ENCODE data around the gene NLRX1. TPM values are rescaled to one million over a fixed set of nuclear protein-coding genes. Genes with fewer than 3 reads are reported as not detected.
"Not testable (repeated sequence)": the region's sequence is repeated elsewhere in the genome, so short reads cannot be mapped to it uniquely, and the experiment has no call there.

NLRX1 gene
- total and polyA plus RNA-seq, 7 experiments from 2014 or later: 6.5 to 19.5 (median 9.8) TPM

- Histone ChIP-seq H3K36me3 (ENCODE audit: control insufficient read depth in 2 of 3, insufficient read depth in 3 of 3, low read length in 3 of 3) (peaks cover 0 to 5% (median 0%) of the 10 kb centered on the region in 3 experiments), H3K27me3 (ENCODE audit: control insufficient read depth in 2 of 2, insufficient read depth in 2 of 2, low read length in 2 of 2) (no peaks in the 10 kb centered on the region), H3K4me1 (ENCODE audit: control insufficient read depth in 2 of 2, insufficient read depth in 2 of 2, low read length in 2 of 2) (no peaks in the 10 kb centered on the region), H3K9me3 (ENCODE audit: control insufficient read depth in 2 of 3, low read length in 3 of 3) (no peaks in the 10 kb centered on the region), H3K4me3 (ENCODE audit: low read length) (no peak overlapping the region), H3K27ac (ENCODE audit: low read depth, low read length) (no peak overlapping the region)
- no peaks in the 10 kb centered on the region for H3K4me1 Mint-ChIP-seq
- no peaks in the 10 kb centered on the region for H3K27me3 Mint-ChIP-seq
- peaks cover 0 to 1% (median 0%) of the 10 kb centered on the region in 11 donors for H3K9me3 Mint-ChIP-seq
- ChIA-PET POLR2A (no interaction called here), CTCF (no interaction called here)
- H3K4me3 Mint-ChIP-seq: no peak overlapping the region
- H3K27ac Mint-ChIP-seq: no peak overlapping the region
- ATAC-seq (no peak), DNase-seq (no peak)
- intact Hi-C loops (cut with micrococcal nuclease): no loop called here
- peaks cover 0 to 10% (median 3%) of the 10 kb centered on the region in 5 donors for H3K36me3 Mint-ChIP-seq
Observed at GRCh38 chr11:119187123-119187892, 18.8 kb downstream of the NLRX1 start.

- Histone ChIP-seq H3K27me3 (ENCODE audit: control insufficient read depth in 2 of 2, insufficient read depth in 2 of 2, low read length in 2 of 2) (no peaks in the 10 kb centered on the region), H3K4me1 (ENCODE audit: control insufficient read depth in 2 of 2, insufficient read depth in 2 of 2, low read length in 2 of 2) (no peaks in the 10 kb centered on the region), H3K36me3 (ENCODE audit: control insufficient read depth in 2 of 3, insufficient read depth in 3 of 3, low read length in 3 of 3) (peaks cover 0 to 1% (median 0%) of the 10 kb centered on the region in 3 experiments), H3K9me3 (ENCODE audit: control insufficient read depth in 2 of 3, low read length in 3 of 3) (no peaks in the 10 kb centered on the region), H3K4me3 (ENCODE audit: low read length) (no peak overlapping the region), H3K27ac (ENCODE audit: low read depth, low read length) (no peak overlapping the region)
- Mint-ChIP-seq H3K27me3 (no peaks in the 10 kb centered on the region), H3K27ac (no peak overlapping the region), H3K4me1 (no peaks in the 10 kb centered on the region), H3K4me3 (no peak overlapping the region), H3K9me3 (peaks cover 0 to 1% (median 0%) of the 10 kb centered on the region in 11 donors), H3K36me3 (peaks cover 0 to 5% (median 3%) of the 10 kb centered on the region in 5 donors)
- ChIA-PET CTCF (interaction anchor here (0.5 kb wide), 1 partner anchor 504 kb away, joined by 3 read pairs; no protein-coding TSS in a partner anchor), POLR2A (no interaction called here)
- ATAC-seq: peak; percentile 27
- no peak for DNase-seq
- intact Hi-C loops (cut with micrococcal nuclease): no loop called here
Observed at GRCh38 chr11:119188067-119188466, 19.5 kb downstream of the NLRX1 start.

- CTCF ChIA-PET: no interaction called here
- Mint-ChIP-seq H3K4me1 (no peaks in the 10 kb centered on the region), H3K27ac (no peak overlapping the region), H3K9me3 (peaks cover 0 to 1% (median 0%) of the 10 kb centered on the region in 11 donors), H3K4me3 (no peak overlapping the region), H3K36me3 (peaks cover 0 to 1% (median under 1%) of the 10 kb centered on the region in 5 donors), H3K27me3 (no peaks in the 10 kb centered on the region)
- intact Hi-C loops (cut with micrococcal nuclease): no loop called here
- POLR2A ChIA-PET: no interaction called here
- Histone ChIP-seq H3K27me3 (ENCODE audit: control insufficient read depth in 2 of 2, insufficient read depth in 2 of 2, low read length in 2 of 2) (no peaks in the 10 kb centered on the region), H3K36me3 (ENCODE audit: control insufficient read depth in 2 of 3, insufficient read depth in 3 of 3, low read length in 3 of 3) (no peaks in the 10 kb centered on the region), H3K4me3 (ENCODE audit: low read length) (no peak overlapping the region), H3K27ac (ENCODE audit: low read depth, low read length) (no peak overlapping the region), H3K9me3 (ENCODE audit: control insufficient read depth in 2 of 3, low read length in 3 of 3) (no peaks in the 10 kb centered on the region), H3K4me1 (ENCODE audit: control insufficient read depth in 2 of 2, insufficient read depth in 2 of 2, low read length in 2 of 2) (no peaks in the 10 kb centered on the region)
- DNase-seq (no peak), ATAC-seq (no peak)
Observed at GRCh38 chr11:119188887-119189286, 20.4 kb downstream of the NLRX1 start.

- Histone ChIP-seq H3K27me3 (ENCODE audit: control insufficient read depth in 2 of 2, insufficient read depth in 2 of 2, low read length in 2 of 2) (no peaks in the 10 kb centered on the region), H3K4me1 (ENCODE audit: control insufficient read depth in 2 of 2, insufficient read depth in 2 of 2, low read length in 2 of 2) (no peaks in the 10 kb centered on the region), H3K4me3 (ENCODE audit: low read length) (no peak overlapping the region), H3K27ac (ENCODE audit: low read depth, low read length) (no peak overlapping the region), H3K36me3 (ENCODE audit: control insufficient read depth in 2 of 3, insufficient read depth in 3 of 3, low read length in 3 of 3) (no peaks in the 10 kb centered on the region), H3K9me3 (ENCODE audit: control insufficient read depth in 2 of 3, low read length in 3 of 3) (no peaks in the 10 kb centered on the region)
- no peaks in the 10 kb centered on the region for H3K27me3 Mint-ChIP-seq
- ChIA-PET CTCF (interaction anchor here (0.6 to 1.0 kb wide), 3 partner anchors 31 to 82 kb away, joined by 3 read pairs; partner anchors contain the start of gene HINFP), POLR2A (no interaction called here)
- no peak overlapping the region for H3K27ac Mint-ChIP-seq
- H3K4me1 Mint-ChIP-seq: no peaks in the 10 kb centered on the region
- intact Hi-C loops (cut with micrococcal nuclease): no loop called here
- no peak for ATAC-seq
- DNase-seq: no peak
- H3K4me3 Mint-ChIP-seq: no peak overlapping the region
- H3K9me3 Mint-ChIP-seq: peaks cover 0 to 1% (median 0%) of the 10 kb centered on the region in 11 donors
- H3K36me3 Mint-ChIP-seq: no peaks in the 10 kb centered on the region
Observed at GRCh38 chr11:119189393-119189792, 20.9 kb downstream of the NLRX1 start.

- Histone ChIP-seq H3K36me3 (ENCODE audit: control insufficient read depth in 2 of 3, insufficient read depth in 3 of 3, low read length in 3 of 3) (no peaks in the 10 kb centered on the region), H3K4me3 (ENCODE audit: low read length) (no peak overlapping the region), H3K9me3 (ENCODE audit: control insufficient read depth in 2 of 3, low read length in 3 of 3) (no peaks in the 10 kb centered on the region), H3K4me1 (ENCODE audit: control insufficient read depth in 2 of 2, insufficient read depth in 2 of 2, low read length in 2 of 2) (no peaks in the 10 kb centered on the region), H3K27me3 (ENCODE audit: control insufficient read depth in 2 of 2, insufficient read depth in 2 of 2, low read length in 2 of 2) (no peaks in the 10 kb centered on the region), H3K27ac (ENCODE audit: low read depth, low read length) (no peak overlapping the region)
- Mint-ChIP-seq H3K27ac (no peak overlapping the region), H3K4me3 (no peak overlapping the region), H3K36me3 (no peaks in the 10 kb centered on the region), H3K4me1 (no peaks in the 10 kb centered on the region), H3K9me3 (peaks cover 0 to 1% (median 0%) of the 10 kb centered on the region in 11 donors), H3K27me3 (peaks cover 0 to 2% (median 0%) of the 10 kb centered on the region in 5 donors)
- ChIA-PET POLR2A (interaction anchor here (0.7 kb wide), 2 partner anchors 18 to 107 kb away, joined by 3 read pairs; no protein-coding TSS in a partner anchor), CTCF (interaction anchor here (1.0 kb wide), 1 partner anchor 69 kb away, joined by 3 read pairs; the partner anchor contains the start of gene HINFP)
- intact Hi-C loops (cut with micrococcal nuclease): no loop called here
- DNase-seq: no peak
- ATAC-seq: no peak
Observed at GRCh38 chr11:119190531-119190930, 22.0 kb downstream of the NLRX1 start.

GRCh38 chr11:119191265-119191664, 22.7 kb downstream of the NLRX1 start:
- H3K4me3 ChIP-seq (ENCODE audit: low read length); H3K36me3 ChIP-seq (ENCODE audit: control insufficient read depth in 2 of 3, insufficient read depth in 3 of 3, low read length in 3 of 3); H3K9me3 Mint-ChIP-seq; H3K9me3 ChIP-seq (ENCODE audit: control insufficient read depth in 2 of 3, low read length in 3 of 3); H3K27ac ChIP-seq (ENCODE audit: low read depth, low read length); H3K36me3 Mint-ChIP-seq; H3K27me3 ChIP-seq (ENCODE audit: control insufficient read depth in 2 of 2, insufficient read depth in 2 of 2, low read length in 2 of 2); ATAC-seq; H3K4me3 Mint-ChIP-seq; H3K4me1 ChIP-seq (ENCODE audit: control insufficient read depth in 2 of 2, insufficient read depth in 2 of 2, low read length in 2 of 2); intact Hi-C loops (cut with micrococcal nuclease); H3K27ac Mint-ChIP-seq; H3K27me3 Mint-ChIP-seq; H3K4me1 Mint-ChIP-seq; DNase-seq: not testable (repeated sequence)
- ChIA-PET POLR2A (interaction anchor here (0.7 to 1.1 kb wide), 2 partner anchors 13 to 19 kb away, joined by 3 read pairs; no protein-coding TSS in a partner anchor), CTCF (interaction anchor here (0.6 kb wide), 1 partner anchor 50 kb away, joined by 4 read pairs; no protein-coding TSS in a partner anchor)

Data from naive thymus-derived CD4-positive, alpha-beta T cell (primary cell).